OCI-LY3 (cell line): ENCODE measurements around the gene SFXN4.
"Not testable (repeated sequence)": the region's sequence is repeated elsewhere in the genome, so short reads cannot be mapped to it uniquely, and the experiment has no call there.

Source experiments
- H2AFZ ChIP-seq: fragments of 200-600, 300-600 bp; shearing (Covaris generic); 2 replicates; pipeline ENCODE4 v1.6.0; 2014; ENCODE audit warnings: antibody characterized with exemption, low read depth, low read length
- H3K27ac ChIP-seq: fragments of 200-600, 300-600 bp; sonication (generic); 2 replicates; pipeline ENCODE4 v1.5.1; 2014; ENCODE audit warnings: mild to moderate bottlenecking, low read length, moderate library complexity, mixed read lengths
- H3K27me3 ChIP-seq: fragments of 200-600, 300-600 bp; sonication (generic); 2 replicates; pipeline ENCODE4 v1.6.1; 2014; ENCODE audit warnings: low read depth, low read length, mixed read lengths
- H3K36me3 ChIP-seq: fragments of 200-600, 300-600 bp; sonication (generic); replicated peaks from 2 replicates; pipeline ENCODE3; 2014; ENCODE audit warnings: low read depth, low read length, mixed read lengths
- H3K4me1 ChIP-seq: fragments of 300-600, 200-600 bp; sonication (generic); 2 replicates; pipeline ENCODE4 v1.6.1; 2014; ENCODE audit warnings: low read length, mixed read lengths
- H3K4me2 ChIP-seq: fragments of 200-600, 300-600 bp; sonication (generic); 2 replicates; pipeline ENCODE4 v1.6.1; 2014; ENCODE audit warnings: low read length, mixed read lengths
- H3K4me3 ChIP-seq: fragments of 300-600, 200-600 bp; sonication (generic); 2 replicates; pipeline ENCODE4 v1.5.1; 2014; ENCODE audit warnings: antibody characterized with exemption, mild to moderate bottlenecking, low read length, moderate library complexity
- H3K79me2 ChIP-seq: fragments of 300-600, 200-600 bp; shearing (Covaris generic); 2 replicates; pipeline ENCODE4 v1.6.1; 2014; ENCODE audit warnings: mild to moderate bottlenecking, low read length, mixed read lengths
- H3K9ac ChIP-seq: fragments of 300-600, 200-600 bp; shearing (Covaris generic); 2 replicates; pipeline ENCODE4 v1.6.0; 2014; ENCODE audit warnings: mild to moderate bottlenecking, low read length, moderate library complexity
- H3K9me3 ChIP-seq: fragments of 200-600, 300-600 bp; shearing (Covaris generic); 2 replicates; pipeline ENCODE4 v1.6.1; 2014; ENCODE audit warnings: low read length, mixed read lengths; ENCODE audit not compliant: insufficient read depth
- H4K20me1 ChIP-seq: fragments of 200-600, 300-600 bp; sonication (generic); 2 replicates; pipeline ENCODE4 v1.6.1; 2016; ENCODE audit warnings: low read length, mixed read lengths; ENCODE audit not compliant: insufficient read depth
- EZH2phosphoT487 ChIP-seq: fragments of 200-600 bp; shearing (Covaris generic); IDR thresholded peaks from 2 replicates; pipeline ENCODE4 v1.6.1; 2018; ENCODE audit warnings: antibody characterized with exemption, mixed run types, low read depth
- TF ChIP-seq, protein P1 (sequence below): fragments of 200-600, 300-600 bp; sonication (generic); IDR thresholded peaks from 2 replicates; pipeline ENCODE4 v1.5.1; 2014; ENCODE audit warnings: antibody characterized with exemption, low read length, low read depth

SFXN4 gene

DNA sequence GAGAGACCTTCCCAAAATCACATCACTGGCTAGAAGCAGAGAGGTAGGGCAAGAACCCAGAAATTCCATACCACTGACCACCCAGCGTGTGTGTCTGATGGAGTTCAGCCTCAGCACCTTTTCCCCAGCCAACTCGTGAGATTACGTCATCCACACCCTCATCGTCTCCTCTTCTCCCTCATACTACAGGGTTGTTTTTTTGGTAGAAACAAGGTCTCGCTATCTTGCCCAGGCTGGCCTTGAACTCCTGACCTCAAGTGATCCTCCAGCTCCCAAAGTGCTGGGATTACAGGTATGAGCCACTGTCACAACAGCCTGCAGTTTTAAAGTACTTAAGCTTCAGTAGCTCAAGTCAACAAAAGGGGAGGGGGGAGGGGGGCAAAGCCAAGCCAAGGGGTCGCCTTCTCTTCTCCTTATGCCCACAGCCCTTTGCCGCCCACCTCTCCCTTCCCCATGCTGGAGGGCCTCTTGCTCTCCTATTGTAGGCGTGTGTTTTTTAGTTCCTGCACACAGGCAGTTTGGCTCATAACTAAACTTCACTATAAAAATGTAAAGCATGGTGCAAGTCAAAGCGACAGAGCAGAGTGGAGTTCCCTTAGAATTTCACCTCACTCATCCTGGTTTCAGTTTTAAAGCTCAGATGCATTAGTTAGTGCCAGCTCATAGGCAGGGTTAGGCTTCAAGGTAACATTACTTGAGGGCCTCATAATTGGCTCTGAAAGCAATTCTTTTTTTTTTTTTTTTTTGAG is 18.3 kb upstream of the SFXN4 start:
- TF ChIP-seq, protein P1, sequence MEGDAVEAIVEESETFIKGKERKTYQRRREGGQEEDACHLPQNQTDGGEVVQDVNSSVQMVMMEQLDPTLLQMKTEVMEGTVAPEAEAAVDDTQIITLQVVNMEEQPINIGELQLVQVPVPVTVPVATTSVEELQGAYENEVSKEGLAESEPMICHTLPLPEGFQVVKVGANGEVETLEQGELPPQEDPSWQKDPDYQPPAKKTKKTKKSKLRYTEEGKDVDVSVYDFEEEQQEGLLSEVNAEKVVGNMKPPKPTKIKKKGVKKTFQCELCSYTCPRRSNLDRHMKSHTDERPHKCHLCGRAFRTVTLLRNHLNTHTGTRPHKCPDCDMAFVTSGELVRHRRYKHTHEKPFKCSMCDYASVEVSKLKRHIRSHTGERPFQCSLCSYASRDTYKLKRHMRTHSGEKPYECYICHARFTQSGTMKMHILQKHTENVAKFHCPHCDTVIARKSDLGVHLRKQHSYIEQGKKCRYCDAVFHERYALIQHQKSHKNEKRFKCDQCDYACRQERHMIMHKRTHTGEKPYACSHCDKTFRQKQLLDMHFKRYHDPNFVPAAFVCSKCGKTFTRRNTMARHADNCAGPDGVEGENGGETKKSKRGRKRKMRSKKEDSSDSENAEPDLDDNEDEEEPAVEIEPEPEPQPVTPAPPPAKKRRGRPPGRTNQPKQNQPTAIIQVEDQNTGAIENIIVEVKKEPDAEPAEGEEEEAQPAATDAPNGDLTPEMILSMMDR: no peak
- TF ChIP-seq EZH2phosphoT487: no peak
- H3K4me1 ChIP-seq: peaks cover 4% of the 10 kb centered on the region
- H3K4me3 ChIP-seq: no peak overlapping the region
- no peak overlapping the region for H3K9ac ChIP-seq
- no peaks in the 10 kb centered on the region for H3K27me3 ChIP-seq
- no peaks in the 10 kb centered on the region for H3K9me3 ChIP-seq
- H2AFZ ChIP-seq: no peak overlapping the region
- H3K27ac ChIP-seq: no peak overlapping the region
- no peaks in the 10 kb centered on the region for H3K36me3 ChIP-seq
- no peaks in the 10 kb centered on the region for H4K20me1 ChIP-seq
- no peaks in the 10 kb centered on the region for H3K79me2 ChIP-seq
- H3K4me2 ChIP-seq: no peak overlapping the region

DNA sequence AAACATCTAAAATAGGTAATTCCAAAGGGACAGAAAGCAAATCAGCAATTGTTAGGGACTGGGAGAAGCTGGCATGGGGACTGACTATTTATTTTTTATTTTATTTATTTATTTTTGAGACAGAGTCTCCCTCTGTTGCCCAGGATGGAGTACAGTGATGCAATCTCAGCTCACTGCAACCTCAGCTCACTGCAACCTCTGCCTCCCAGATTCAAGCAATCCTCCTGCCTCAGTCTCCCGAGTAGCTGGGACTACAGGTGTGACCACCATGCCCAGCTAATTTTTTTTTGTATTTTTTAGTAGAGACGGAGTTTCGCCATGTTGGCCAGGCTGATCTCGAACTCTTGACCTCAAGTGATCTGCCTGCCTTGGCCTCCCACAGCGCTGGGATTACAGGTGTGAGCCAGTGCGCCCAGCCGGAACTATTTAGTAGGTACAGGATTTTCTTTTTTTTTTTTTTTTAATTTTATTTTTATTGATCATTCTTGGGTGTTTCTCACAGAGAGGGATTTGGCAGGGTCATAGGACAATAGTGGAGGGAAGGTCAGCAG is 15.4 kb upstream of the SFXN4 start:
- not testable (repeated sequence) for H4K20me1 ChIP-seq, H3K27me3 ChIP-seq, H3K9me3 ChIP-seq, H3K36me3 ChIP-seq, H3K27ac ChIP-seq, H3K4me3 ChIP-seq, H3K4me2 ChIP-seq, H2AFZ ChIP-seq, H3K9ac ChIP-seq
- Histone ChIP-seq H3K4me1 (peaks cover 16% of the 10 kb centered on the region), H3K79me2 (peaks cover 25% of the 10 kb centered on the region)

DNA sequence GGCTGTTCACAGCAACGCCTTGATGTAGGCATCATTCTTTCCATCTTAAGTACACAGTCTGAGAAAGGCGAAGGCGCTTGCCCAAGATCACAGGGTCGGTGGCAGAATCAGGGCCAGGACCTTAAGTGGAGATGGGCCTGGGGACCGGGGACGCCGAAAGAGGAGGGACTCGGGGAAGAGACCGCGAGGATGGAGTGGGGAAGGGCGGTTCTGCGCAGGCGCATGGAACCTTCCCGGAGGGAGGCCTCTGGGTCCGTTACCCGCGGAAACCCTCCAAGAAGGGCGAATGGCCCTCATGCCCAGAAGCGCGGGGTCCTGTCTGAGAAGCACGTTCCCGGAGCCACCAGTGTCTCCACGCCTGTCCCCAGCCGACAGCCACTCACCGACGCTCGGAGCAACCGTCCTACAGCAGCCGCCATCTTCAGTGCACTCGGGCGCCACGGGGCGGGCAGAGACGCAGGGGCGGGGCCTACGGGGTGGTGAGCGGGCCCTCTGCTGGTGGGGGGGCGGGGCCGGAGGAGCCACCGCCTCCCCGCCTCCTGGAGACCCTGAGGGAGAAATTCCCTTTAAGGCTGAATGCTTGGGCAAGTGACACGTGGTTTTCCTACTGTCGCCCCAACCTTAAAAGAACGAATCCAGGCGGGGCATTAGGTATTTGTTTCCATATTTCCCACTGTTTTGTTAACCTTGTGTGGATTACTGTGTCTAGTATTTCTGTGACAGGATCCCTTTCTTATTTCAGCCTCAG is 13.0 kb upstream of the SFXN4 start, which contains the start of gene PRDX3:
Gene PRDX3, minus strand, starts transcription at position 441 of the 748 bp plus-strand sequence. Its CDS starts 22 bp downstream, at position 419.
- Histone ChIP-seq H3K36me3 (peaks cover 11% of the 10 kb centered on the region), H3K4me2 (peak within 1 kb of the TSS; percentile 91), H2AFZ (peak within 1 kb of the TSS; percentile 79), H3K79me2 (peaks cover 35% of the 10 kb centered on the region), H3K9me3 (no peaks in the 10 kb centered on the region), H3K27ac (peak within 1 kb of the TSS; percentile 68), H3K4me3 (peak within 1 kb of the TSS; percentile 99), H3K9ac (peak within 1 kb of the TSS; percentile 92), H3K4me1 (peaks cover 16% of the 10 kb centered on the region), H4K20me1 (no peaks in the 10 kb centered on the region), H3K27me3 (no peaks in the 10 kb centered on the region)
- TF ChIP-seq, protein P1: no peak
- no peak for TF ChIP-seq EZH2phosphoT487

DNA sequence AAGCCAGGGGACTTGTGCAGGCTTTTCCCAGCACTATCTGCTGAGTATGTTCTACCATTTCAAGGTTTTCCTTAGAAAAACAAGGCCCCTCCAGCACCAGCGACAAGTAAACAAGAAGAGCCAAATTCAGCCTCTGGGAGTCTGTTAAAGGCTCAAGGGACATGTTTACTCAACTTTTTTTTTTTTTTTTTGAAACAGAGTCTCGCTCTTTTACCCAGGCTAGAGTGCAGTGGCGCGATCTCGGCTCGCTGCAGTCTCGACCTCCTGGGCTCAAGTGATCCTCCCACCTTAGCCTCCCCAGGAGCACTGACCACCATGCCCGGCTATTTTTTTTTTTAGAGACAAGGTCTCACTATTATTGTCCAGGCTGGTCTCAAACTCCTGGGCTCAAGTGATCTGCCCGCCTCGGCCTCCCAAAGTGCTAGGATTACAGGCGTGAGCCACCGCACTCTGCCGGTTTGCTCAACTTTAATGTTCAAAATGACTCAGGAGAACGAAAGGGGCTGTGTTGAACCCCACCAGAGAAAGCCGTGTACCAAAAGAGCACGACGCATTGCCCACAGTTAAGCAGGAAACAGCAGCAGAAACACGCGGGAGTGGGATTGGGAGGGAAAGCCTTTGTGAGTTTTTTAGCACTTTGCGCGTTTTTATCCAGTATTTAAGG is 12.3 kb upstream of the SFXN4 start:
- Histone ChIP-seq H3K4me2 (peak overlapping the region; percentile 91), H3K79me2 (peaks cover 35% of the 10 kb centered on the region), H3K9ac (peak overlapping the region; percentile 92), H3K4me3 (peak overlapping the region; percentile 99), H2AFZ (peak overlapping the region; percentile 69), H3K27ac (peak overlapping the region; percentile 68), H3K27me3 (no peaks in the 10 kb centered on the region), H3K4me1 (peaks cover 16% of the 10 kb centered on the region), H4K20me1 (no peaks in the 10 kb centered on the region), H3K36me3 (peaks cover 11% of the 10 kb centered on the region), H3K9me3 (no peaks in the 10 kb centered on the region)
- TF ChIP-seq, protein P1: no peak
- TF ChIP-seq EZH2phosphoT487: no peak
